Measurements from ENCODE around the gene PMPCA.

PMPCA gene

GRCh38 chr9:136429683-136430491 is 19.4 kb downstream of the PMPCA start:
- no peak for TF ChIP-seq GATA2 (IDR thresholded peaks at IDR 0.05; ENCODE audit: low read depth, low read length)
- TF ChIP-seq GATA3 (IDR thresholded peaks at IDR 0.05; ENCODE audit: low read depth, low read length), result no peak

- TF ChIP-seq GATA3 (IDR thresholded peaks at IDR 0.05; ENCODE audit: low read depth, low read length), result no peak
- TF ChIP-seq GATA2 (IDR thresholded peaks at IDR 0.05; ENCODE audit: low read depth, low read length), result no peak
Measured at GRCh38 chr9:136430588-136431234, 20.3 kb downstream of the PMPCA start.

DNA sequence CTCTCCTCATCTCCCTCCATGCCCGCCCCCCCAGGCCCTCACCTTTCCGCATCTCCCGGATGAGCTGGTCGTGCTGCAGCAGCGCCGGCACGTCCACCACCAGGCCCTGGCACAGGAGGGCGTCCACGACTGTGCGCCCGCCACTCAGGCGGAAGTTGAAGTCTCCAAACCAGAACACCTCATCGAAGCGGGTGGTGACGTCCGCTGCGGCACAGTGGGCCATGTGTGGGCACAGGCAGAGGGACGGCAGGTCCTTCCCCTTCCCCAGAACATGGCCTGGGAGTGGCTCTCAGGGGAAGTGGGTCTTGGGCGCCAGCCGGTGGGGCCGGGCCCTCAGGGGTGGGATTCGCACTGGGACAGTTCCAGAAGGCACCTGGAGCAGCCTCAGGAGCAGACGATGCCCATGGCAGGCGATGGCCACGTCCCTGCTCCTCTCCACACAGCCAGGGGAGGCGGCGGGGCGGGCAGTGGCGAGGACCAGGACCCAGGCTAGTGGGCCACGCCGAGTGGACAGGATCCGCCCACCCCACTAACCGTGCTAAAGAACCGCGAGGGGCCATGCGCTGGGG is 21.4 kb downstream of the PMPCA start:
- TF ChIP-seq GATA3 (IDR thresholded peaks at IDR 0.05; ENCODE audit: low read depth, low read length) (no peak), GATA2 (IDR thresholded peaks at IDR 0.05; ENCODE audit: low read depth, low read length) (no peak)

GRCh38 chr9:136432591-136432990 is 22.1 kb downstream of the PMPCA start:
- no peak for TF ChIP-seq GATA3 (IDR thresholded peaks at IDR 0.05; ENCODE audit: low read depth, low read length)
- TF ChIP-seq GATA2 (IDR thresholded peaks at IDR 0.05; ENCODE audit: low read depth, low read length), result no peak

- TF ChIP-seq GATA3 (IDR thresholded peaks at IDR 0.05; ENCODE audit: low read depth, low read length) (no peak), GATA2 (IDR thresholded peaks at IDR 0.05; ENCODE audit: low read depth, low read length) (no peak)
Measured at GRCh38 chr9:136433043-136433715, 22.7 kb downstream of the PMPCA start.

DNA sequence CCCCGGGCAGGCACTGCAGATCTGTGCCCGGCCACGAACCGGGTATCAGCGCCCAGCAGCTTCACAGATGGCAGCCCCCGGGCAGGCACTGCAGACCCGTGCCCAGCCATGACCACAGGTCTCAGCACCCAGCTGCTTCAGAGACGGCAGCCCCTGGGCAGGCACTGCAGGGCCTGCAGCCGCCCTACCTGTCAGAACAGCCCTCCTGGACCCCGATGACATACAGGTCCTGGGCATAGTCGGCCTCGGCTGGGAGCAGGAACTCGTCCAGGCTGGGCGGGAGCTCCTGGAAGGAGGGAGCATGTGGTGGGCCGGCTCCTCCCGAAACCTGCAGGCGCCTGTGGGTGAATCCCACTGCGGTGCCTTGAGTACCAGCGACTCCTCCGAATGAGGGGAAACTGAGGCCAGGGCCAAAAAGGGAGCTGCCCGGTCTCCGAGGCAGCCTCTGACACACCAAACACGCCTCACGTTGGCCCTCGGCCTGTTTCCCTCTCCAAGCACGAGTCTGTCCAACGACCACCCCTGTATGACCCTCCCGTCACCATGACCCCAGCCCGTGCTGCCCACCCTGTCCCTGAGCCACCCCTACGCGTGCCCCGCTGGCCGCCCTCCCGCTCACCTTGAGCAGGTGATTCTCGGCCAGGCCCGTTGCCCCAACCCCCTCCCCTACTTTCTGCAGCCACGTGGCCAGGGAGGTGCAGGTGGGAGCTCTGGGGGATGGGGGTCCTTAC is 23.6 kb downstream of the PMPCA start:
- TF ChIP-seq GATA3 (IDR thresholded peaks at IDR 0.05; ENCODE audit: low read depth, low read length), result no peak
- no peak for TF ChIP-seq GATA2 (IDR thresholded peaks at IDR 0.05; ENCODE audit: low read depth, low read length)

DNA sequence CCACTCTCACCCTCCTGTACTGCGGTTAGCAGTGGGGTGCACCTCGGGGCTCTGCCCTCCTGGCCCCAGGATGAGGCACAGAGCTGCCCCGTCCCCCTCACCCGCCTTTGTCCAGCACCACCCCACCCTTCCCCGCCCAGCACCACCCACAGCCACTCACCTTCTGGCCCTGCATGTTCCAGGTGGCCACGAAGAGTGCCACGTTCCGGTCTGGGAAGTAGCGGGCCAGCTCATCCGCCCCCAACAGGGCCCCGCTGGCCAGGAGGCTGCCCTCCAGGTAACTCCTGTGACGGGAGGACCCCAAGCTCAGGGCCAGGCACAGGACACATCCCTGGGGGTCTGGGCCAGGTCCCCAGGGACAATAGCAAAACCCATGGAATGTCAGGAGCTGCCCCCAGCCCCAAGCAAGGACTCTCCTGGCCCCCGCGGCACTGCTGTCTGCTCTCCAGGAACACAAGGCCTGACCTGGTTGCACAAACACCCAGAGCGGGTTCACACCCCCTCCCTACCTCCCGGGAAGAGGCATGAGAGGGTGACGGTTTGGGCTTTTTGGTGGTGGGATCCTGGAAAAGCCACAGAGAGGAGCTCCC is 24.2 kb downstream of the PMPCA start:
- no peak for TF ChIP-seq GATA2 (IDR thresholded peaks at IDR 0.05; ENCODE audit: low read depth, low read length)
- TF ChIP-seq GATA3 (IDR thresholded peaks at IDR 0.05; ENCODE audit: low read depth, low read length), result no peak

DNA sequence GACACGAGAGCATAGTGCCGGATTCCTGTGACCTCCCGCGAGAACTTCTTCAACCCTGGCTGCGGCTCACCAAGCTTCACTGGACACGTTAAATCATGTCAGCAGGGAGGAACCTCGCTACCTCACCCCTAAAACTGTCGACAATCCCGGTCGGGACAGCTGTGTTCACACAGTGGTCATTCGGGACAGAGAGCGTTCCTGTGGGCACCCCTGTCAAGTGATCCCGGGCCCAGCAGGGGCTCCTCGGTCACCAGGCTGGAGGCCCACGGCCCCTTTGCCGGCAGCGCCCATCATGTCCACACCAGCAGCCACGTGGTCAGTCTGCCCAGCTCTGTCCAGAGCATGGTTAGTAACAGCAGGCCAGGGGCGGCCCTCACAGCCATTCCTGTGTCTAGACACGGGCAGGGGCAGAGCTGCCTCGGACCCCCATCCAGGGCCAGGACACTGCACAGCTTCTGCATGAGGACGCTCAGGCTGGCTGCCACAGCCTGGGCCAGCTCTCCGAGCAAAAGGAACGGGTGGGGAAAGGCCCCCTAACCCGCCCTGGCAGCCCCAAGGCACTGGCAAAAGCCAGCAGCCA is 25.7 kb downstream of the PMPCA start:
- TF ChIP-seq GATA2 (IDR thresholded peaks at IDR 0.05; ENCODE audit: low read depth, low read length) (no peak), GATA3 (IDR thresholded peaks at IDR 0.05; ENCODE audit: low read depth, low read length) (no peak)

GRCh38 chr9:136437430-136437829 is 27.0 kb downstream of the PMPCA start:
- TF ChIP-seq GATA3 (IDR thresholded peaks at IDR 0.05; ENCODE audit: low read depth, low read length) (no peak), GATA2 (IDR thresholded peaks at IDR 0.05; ENCODE audit: low read depth, low read length) (no peak)

DNA sequence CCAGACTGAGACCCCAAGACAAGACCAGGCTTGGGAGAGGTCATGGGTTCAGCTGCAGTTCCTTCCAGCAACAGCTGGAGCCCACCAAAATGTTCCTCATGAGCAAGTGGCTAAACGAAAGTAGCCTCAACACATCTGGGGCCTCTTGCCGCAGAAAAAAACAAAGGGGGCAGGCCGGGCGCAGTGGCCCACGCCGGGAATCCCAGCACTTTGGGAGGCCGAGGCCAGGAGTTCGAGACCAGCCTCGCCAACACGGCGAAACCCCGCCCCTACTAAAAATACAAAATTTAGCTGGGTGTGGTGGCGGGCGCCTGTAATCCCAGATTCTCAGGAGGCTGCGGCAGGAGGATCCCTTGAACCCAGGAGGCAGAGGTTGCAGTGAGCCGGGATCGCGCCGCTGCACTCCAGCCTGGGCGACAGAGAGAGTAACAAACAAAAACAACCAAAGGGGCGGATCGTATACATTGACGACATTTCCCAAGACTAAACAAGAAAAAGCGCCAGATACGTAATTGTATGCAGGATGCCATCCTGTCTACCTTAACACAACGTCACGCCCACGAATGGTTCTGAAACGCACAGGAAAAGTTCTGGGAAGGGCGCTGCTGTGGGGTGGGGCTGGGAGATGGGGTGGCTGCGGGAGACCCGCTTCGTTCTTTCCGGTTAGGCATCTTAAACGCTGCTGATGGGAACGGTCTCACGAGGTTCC is 27.5 kb downstream of the PMPCA start:
- TF ChIP-seq GATA3 (IDR thresholded peaks at IDR 0.05; ENCODE audit: low read depth, low read length) (no peak), GATA2 (IDR thresholded peaks at IDR 0.05; ENCODE audit: low read depth, low read length) (no peak)

- TF ChIP-seq GATA2 (IDR thresholded peaks at IDR 0.05; ENCODE audit: low read depth, low read length), result no peak; the same call in 1 of the 2 replicates
- no peak for TF ChIP-seq GATA3 (IDR thresholded peaks at IDR 0.05; ENCODE audit: low read depth, low read length)
Measured at GRCh38 chr9:136438548-136439480, 28.4 kb downstream of the PMPCA start.
